GM21360 (cell line): ENCODE data around the gene ARID4A.
"Not testable (repeated sequence)": the region's sequence is repeated elsewhere in the genome, so short reads cannot be mapped to it uniquely, and the experiment has no call there.

Source experiments
- ATAC-seq: cut with Tn5 transposase; IDR thresholded peaks from one replicate; pipeline ENCODE4 v1.9.1; 2021; ENCODE audit warnings: mild to moderate bottlenecking, moderate library complexity; ENCODE audit not compliant: unreplicated experiment

The ARID4A gene

GRCh38 chr14:58298477-58299400 lies at the start of gene ARID4A:
Gene ARID4A (plus strand): TSS chr14:58298555. CDS start chr14:58299855, 1,300 bp downstream.
- no peak for ATAC-seq

- ATAC-seq: no peak
Observed at GRCh38 chr14:58249611-58250010, 48.7 kb upstream of the ARID4A start.

GRCh38 chr14:58258156-58258555 lies 40.2 kb upstream of the ARID4A start:
- ATAC-seq: no peak

- ATAC-seq: not testable (repeated sequence)
Observed at GRCh38 chr14:58262005-58262404, 36.4 kb upstream of the ARID4A start.

GRCh38 chr14:58265401-58265800 lies 33.0 kb upstream of the ARID4A start:
- no peak for ATAC-seq

GRCh38 chr14:58270628-58271027 lies 27.7 kb upstream of the ARID4A start:
- ATAC-seq: no peak

GRCh38 chr14:58272588-58273372 lies 25.6 kb upstream of the ARID4A start:
- ATAC-seq: no peak

GRCh38 chr14:58274881-58275280 lies 23.5 kb upstream of the ARID4A start:
- no peak for ATAC-seq

- no peak for ATAC-seq
Observed at GRCh38 chr14:58275527-58276190, 22.7 kb upstream of the ARID4A start.

GRCh38 chr14:58276208-58276607 lies 22.1 kb upstream of the ARID4A start:
- ATAC-seq: no peak

- ATAC-seq: no peak
Observed at GRCh38 chr14:58278177-58278576, 20.2 kb upstream of the ARID4A start.

- peak; percentile 64 for ATAC-seq
Observed at GRCh38 chr14:58280954-58281787, 17.2 kb upstream of the ARID4A start.

- ATAC-seq: no peak
Observed at GRCh38 chr14:58281969-58282368, 16.4 kb upstream of the ARID4A start.

- no peak for ATAC-seq
Observed at GRCh38 chr14:58282925-58283593, 15.3 kb upstream of the ARID4A start.

- ATAC-seq: no peak
Observed at GRCh38 chr14:58283730-58284129, 14.6 kb upstream of the ARID4A start.

GRCh38 chr14:58285132-58285531 lies 13.2 kb upstream of the ARID4A start:
- no peak for ATAC-seq

- ATAC-seq: no peak
Observed at GRCh38 chr14:58287607-58288042, 10.7 kb upstream of the ARID4A start.

GRCh38 chr14:58288106-58288792 lies 10.1 kb upstream of the ARID4A start:
- no peak for ATAC-seq

- no peak for ATAC-seq
Observed at GRCh38 chr14:58291646-58292045, 6.7 kb upstream of the ARID4A start.
